H9 (cell line): Measurements from ENCODE around the gene MED17. TPM values are rescaled to one million over a fixed set of nuclear protein-coding genes. Genes with fewer than 3 reads are reported as not detected.

Experiments
- DNase-seq: peaks from one replicate; pipeline ENCODE4 v3.0.0-alpha.2; 2017
- H2AFZ ChIP-seq: one replicate; pipeline ENCODE4 v1.6.1; 2013; ENCODE audit warnings: mild to moderate bottlenecking, low read length, control low read depth, moderate library complexity
- H2AK5ac ChIP-seq: 2 replicates; pipeline ENCODE4 v1.6.1; 2013; ENCODE audit warnings: low read length, control low read depth, mixed read lengths; ENCODE audit not compliant: insufficient read length
- H2BK120ac ChIP-seq: one replicate; pipeline ENCODE4 v1.6.1; 2013; ENCODE audit warnings: low read depth, mild to moderate bottlenecking, low read length, control low read depth, inconsistent platforms; ENCODE audit not compliant: poor library complexity, severe bottlenecking
- H2BK12ac ChIP-seq: 2 replicates; pipeline ENCODE4 v1.6.1; 2013; ENCODE audit warnings: low read length, control low read depth, mixed read lengths, low read depth; ENCODE audit not compliant: insufficient read length
- H2BK15ac ChIP-seq: 2 replicates; pipeline ENCODE4 v1.6.1; 2013; ENCODE audit warnings: low read depth, low read length, control low read depth
- H2BK20ac ChIP-seq: one replicate; pipeline ENCODE4 v1.6.1; 2013; ENCODE audit warnings: low read depth, mild to moderate bottlenecking, low read length, control low read depth, inconsistent platforms; ENCODE audit not compliant: poor library complexity, severe bottlenecking
- H2BK5ac ChIP-seq: 2 replicates; pipeline ENCODE4 v1.6.1; 2013; ENCODE audit warnings: low read length, control low read depth, mixed read lengths; ENCODE audit not compliant: insufficient read length
- H3K14ac ChIP-seq: 2 replicates; pipeline ENCODE4 v1.6.1; 2013; ENCODE audit warnings: low read length, control low read depth; ENCODE audit not compliant: insufficient read depth
- H3K18ac ChIP-seq: 2 replicates; pipeline ENCODE4 v1.6.1; 2013; ENCODE audit warnings: low read depth, mild to moderate bottlenecking, mixed read lengths, low read length, control low read depth; ENCODE audit not compliant: insufficient read length
- H3K23ac ChIP-seq: 2 replicates; pipeline ENCODE4 v1.6.1; 2013; ENCODE audit warnings: low read length, control low read depth, mixed read lengths, low read depth; ENCODE audit not compliant: insufficient read length
- H3K23me2 ChIP-seq: 2 replicates; pipeline ENCODE4 v1.6.1; 2013; ENCODE audit warnings: low read depth, mild to moderate bottlenecking, mixed read lengths, low read length, control low read depth; ENCODE audit not compliant: insufficient read length, poor library complexity, severe bottlenecking
- H3K27ac ChIP-seq: 2 replicates; pipeline ENCODE4 v1.5.1; 2013; ENCODE audit warnings: low read length, control low read depth, mixed read lengths, low read depth; ENCODE audit not compliant: insufficient read length
- H3K27me3 ChIP-seq: 2 replicates; pipeline ENCODE4 v1.6.1; 2013; ENCODE audit warnings: low read length, control low read depth, inconsistent platforms; ENCODE audit not compliant: insufficient read depth
- H3K4ac ChIP-seq: 2 replicates; pipeline ENCODE4 v1.6.1; 2013; ENCODE audit warnings: low read depth, mild to moderate bottlenecking, control low read depth, inconsistent platforms, low read length, moderate library complexity
- H3K4me1 ChIP-seq: 2 replicates; pipeline ENCODE4 v1.6.1; 2013; ENCODE audit warnings: low read length, control low read depth, inconsistent platforms; ENCODE audit not compliant: insufficient read depth
- H3K4me2 ChIP-seq: 2 replicates; pipeline ENCODE4 v1.6.1; 2013; ENCODE audit warnings: low read length, control low read depth, mixed read lengths; ENCODE audit not compliant: insufficient read length, insufficient read depth
- H3K56ac ChIP-seq: 2 replicates; pipeline ENCODE4 v1.6.1; 2013; ENCODE audit warnings: low read depth, mild to moderate bottlenecking, mixed read lengths, low read length, control low read depth; ENCODE audit not compliant: insufficient read length
- H3K79me1 ChIP-seq: 2 replicates; pipeline ENCODE4 v1.6.1; 2013; ENCODE audit warnings: low read depth, mild to moderate bottlenecking, moderate library complexity, low read length, control low read depth, inconsistent platforms; ENCODE audit not compliant: insufficient read depth, poor library complexity, severe bottlenecking
- H3K79me2 ChIP-seq: 2 replicates; pipeline ENCODE4 v1.6.1; 2013; ENCODE audit warnings: low read length, control low read depth, inconsistent platforms; ENCODE audit not compliant: insufficient read depth
- H3K9ac ChIP-seq: 2 replicates; pipeline ENCODE4 v1.6.1; 2013; ENCODE audit warnings: low read length, control low read depth, mixed read lengths; ENCODE audit not compliant: insufficient read length; ENCODE audit errors: extremely low read depth
- H3K9me3 ChIP-seq: one replicate; pipeline ENCODE4 v1.6.1; 2013; ENCODE audit warnings: low read depth, low read length, inconsistent platforms; ENCODE audit not compliant: control insufficient read depth
- H3T11ph ChIP-seq: one replicate; pipeline ENCODE4 v1.6.1; 2013; ENCODE audit warnings: mild to moderate bottlenecking, low read length, control low read depth, inconsistent platforms
- H4K20me1 ChIP-seq: one replicate; pipeline ENCODE4 v1.6.1; 2013; ENCODE audit not compliant: control insufficient read depth, insufficient read length, insufficient read depth
- H4K5ac ChIP-seq: 2 replicates; pipeline ENCODE4 v1.6.1; 2013; ENCODE audit warnings: low read depth, mild to moderate bottlenecking, mixed read lengths, low read length, control low read depth; ENCODE audit not compliant: insufficient read length
- H4K8ac ChIP-seq: replicated peaks from 2 replicates; pipeline ENCODE4 v1.6.1; 2013; ENCODE audit warnings: low read length, control low read depth, mixed read lengths, low read depth; ENCODE audit not compliant: insufficient read length
- H4K91ac ChIP-seq: 2 replicates; pipeline ENCODE4 v1.6.1; 2013; ENCODE audit warnings: low read depth, mild to moderate bottlenecking, moderate library complexity, mixed read lengths, low read length, control low read depth; ENCODE audit not compliant: insufficient read length
- H3K27ac Mint-ChIP-seq, 3 experiments: 2 replicates in 2 of 3; 3 replicates in 1 of 3; pipeline ENCODE4 v1.8.0; 2020 to 2021; ENCODE audit warnings: mixed read lengths in 3 of 3, mild to moderate bottlenecking in 1 of 3, moderate library complexity in 1 of 3
- H3K27me3 Mint-ChIP-seq: 2 replicates; pipeline ENCODE4 v1.8.0; 2021; ENCODE audit warnings: low read depth, mild to moderate bottlenecking, moderate library complexity, mixed read lengths
- H3K36me3 Mint-ChIP-seq, 3 experiments: 2 replicates in 2 of 3; 3 replicates in 1 of 3; pipeline ENCODE4 v1.8.0; 2020 to 2021; ENCODE audit warnings: low read depth in 3 of 3, mixed read lengths in 3 of 3; ENCODE audit not compliant: insufficient read depth in 1 of 3
- H3K4me1 Mint-ChIP-seq, 2 experiments: 2 replicates each; pipeline ENCODE4 v1.8.0; 2020; ENCODE audit warnings: mixed read lengths in 2 of 2
- H3K4me3 Mint-ChIP-seq, 2 experiments: 2 replicates in 1 of 2; 3 replicates in 1 of 2; pipeline ENCODE4 v1.8.0; 2020 to 2021; ENCODE audit warnings: mild to moderate bottlenecking in 2 of 2, mixed read lengths in 2 of 2, moderate library complexity in 1 of 2
- H3K9me3 Mint-ChIP-seq, 2 experiments: 2 replicates in 1 of 2; 3 replicates in 1 of 2; pipeline ENCODE4 v1.8.0; 2020; ENCODE audit warnings: mild to moderate bottlenecking in 2 of 2, mixed read lengths in 2 of 2, moderate library complexity in 1 of 2
- WGBS: extraction: QIAGEN DNeasy Blood & Tissue Kit; methylation state at CpG from one replicate; pipeline ENCODE4 v1.1.7; 2013; ENCODE audit warnings: missing lambda C conversion rate, low lambda C conversion rate, mixed read lengths; ENCODE audit not compliant: insufficient read length; ENCODE audit errors: extremely low coverage; 5-methylcytosine and 5-hydroxymethylcytosine counted together
- total RNA-seq: library from RNA; stranded (reverse); gene quantifications from 2 replicates; pipeline ENCODE4 v1.2.1, GENCODE V29; 2021
- TF ChIP-seq, protein P1 (sequence below): fragments of 200-600 bp; sonication (generic); conservative IDR thresholded peaks from 3 replicates; pipeline ENCODE4 v1.8.0; 2021; ENCODE audit warnings: antibody characterized with exemption, mild to moderate bottlenecking

MED17 gene
- total RNA-seq, 1 experiment from 2014 or later = 43.3 TPM

GRCh38 chr11:93766504-93766903 is 17.6 kb upstream of the MED17 start:
- Histone ChIP-seq H3K79me2 (no peaks in the 10 kb centered on the region), H3K9ac (no peak overlapping the region), H3K4me2 (no peak overlapping the region), H3K4ac (no peak overlapping the region), H3K79me1 (no peaks in the 10 kb centered on the region), H3K23me2 (no peaks in the 10 kb centered on the region), H3K23ac (no peak overlapping the region), H4K20me1 (no peaks in the 10 kb centered on the region), H4K8ac (no peak overlapping the region), H2AFZ (no peak overlapping the region), H2BK120ac (no peak overlapping the region), H3K27ac (no peak overlapping the region), H4K5ac (no peak overlapping the region), H3K9me3 (no peaks in the 10 kb centered on the region), H2AK5ac (no peak overlapping the region), H3K4me1 (no peaks in the 10 kb centered on the region), H2BK12ac (no peak overlapping the region), H3T11ph (no peak overlapping the region), H2BK15ac (no peak overlapping the region), H4K91ac (no peak overlapping the region), H3K14ac (no peak overlapping the region), H3K18ac (no peak overlapping the region), H2BK20ac (no peak overlapping the region), H3K56ac (no peak overlapping the region), H2BK5ac (no peak overlapping the region), H3K27me3 (no peaks in the 10 kb centered on the region)
- Mint-ChIP-seq H3K4me1 (no peaks in the 10 kb centered on the region; a peak in 2 of 4 replicates), H3K4me3 (no peak overlapping the region), H3K9me3 (peaks cover 0 to 2% of the 10 kb centered on the region in 2 experiments; a peak in 2 of 5 replicates), H3K27ac (no peak overlapping the region), H3K36me3 (peaks cover 0 to 17% (median 5%) of the 10 kb centered on the region in 3 experiments; a peak in 6 of 7 replicates), H3K27me3 (no peaks in the 10 kb centered on the region; the same call in 1 of the 2 replicates)
- no CpG with 5 or more reads among the region's 5 CpGs for WGBS
- TF ChIP-seq, protein P1, sequence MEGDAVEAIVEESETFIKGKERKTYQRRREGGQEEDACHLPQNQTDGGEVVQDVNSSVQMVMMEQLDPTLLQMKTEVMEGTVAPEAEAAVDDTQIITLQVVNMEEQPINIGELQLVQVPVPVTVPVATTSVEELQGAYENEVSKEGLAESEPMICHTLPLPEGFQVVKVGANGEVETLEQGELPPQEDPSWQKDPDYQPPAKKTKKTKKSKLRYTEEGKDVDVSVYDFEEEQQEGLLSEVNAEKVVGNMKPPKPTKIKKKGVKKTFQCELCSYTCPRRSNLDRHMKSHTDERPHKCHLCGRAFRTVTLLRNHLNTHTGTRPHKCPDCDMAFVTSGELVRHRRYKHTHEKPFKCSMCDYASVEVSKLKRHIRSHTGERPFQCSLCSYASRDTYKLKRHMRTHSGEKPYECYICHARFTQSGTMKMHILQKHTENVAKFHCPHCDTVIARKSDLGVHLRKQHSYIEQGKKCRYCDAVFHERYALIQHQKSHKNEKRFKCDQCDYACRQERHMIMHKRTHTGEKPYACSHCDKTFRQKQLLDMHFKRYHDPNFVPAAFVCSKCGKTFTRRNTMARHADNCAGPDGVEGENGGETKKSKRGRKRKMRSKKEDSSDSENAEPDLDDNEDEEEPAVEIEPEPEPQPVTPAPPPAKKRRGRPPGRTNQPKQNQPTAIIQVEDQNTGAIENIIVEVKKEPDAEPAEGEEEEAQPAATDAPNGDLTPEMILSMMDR = no peak
- DNase-seq = no peak
